Measurements from ENCODE around the gene ZNF780B.

- no peak for TF ChIP-seq CTCF (IDR thresholded peaks at IDR 0.05)
- no peak for TF ChIP-seq POLR2A (IDR thresholded peaks at IDR 0.05)
These were observed 474 bp upstream of the ZNF780B start for GRCh38 chr19:40056505-40056904.
